H1 (cell line): ENCODE results near the gene LRBA. TPM values are rescaled to one million over a fixed set of nuclear protein-coding genes. Genes with fewer than 3 reads are reported as not detected.

Experiments used
- CTCF ChIA-PET: fragments of 300-600 bp; sonication (Branson Sonifier 250); formaldehyde crosslinking; loops from one replicate; lab custom pipeline; 2021; ENCODE audit not compliant: partially characterized antibody; lab: Charles Lee
- POLR2A ChIA-PET: fragments of 300-600 bp; sonication (Branson Sonifier 250); formaldehyde crosslinking; loops from one replicate; lab custom pipeline; 2021; ENCODE audit warnings: inconsistent platforms; ENCODE audit not compliant: partially characterized antibody; lab: Charles Lee
- DNase-seq, 2 experiments: peaks; one replicate each; pipeline versions ENCODE4 v3.0.0 to v3.0.0-alpha.2; 2010 to 2022; ENCODE audit warnings: low spot score in 2 of 2, low read depth in 1 of 2, mixed read lengths in 1 of 2
- FAIRE-seq: peaks from 2 replicates; lab custom pipeline; 2011; peaks lifted over from hg19 to GRCh38; lab: Jason Lieb, UNC
- H2AFZ ChIP-seq: 2 replicates; pipeline ENCODE4 v1.8.1; 2012; ENCODE audit warnings: low read length, inconsistent platforms
- H2AK5ac ChIP-seq: 2 replicates; pipeline ENCODE4 v1.6.1; 2013; ENCODE audit warnings: low read depth, low read length
- H2BK120ac ChIP-seq: replicated peaks from 2 replicates; pipeline ENCODE3; 2013; ENCODE audit warnings: low read depth, low read length, inconsistent platforms
- H2BK12ac ChIP-seq: 2 replicates; pipeline ENCODE4 v1.6.1; 2013; ENCODE audit warnings: low read depth, low read length
- H2BK15ac ChIP-seq: 2 replicates; pipeline ENCODE4 v1.6.1; 2013; ENCODE audit warnings: low read length
- H2BK20ac ChIP-seq: 2 replicates; pipeline ENCODE4 v1.6.1; 2013; ENCODE audit warnings: low read length
- H2BK5ac ChIP-seq: 2 replicates; pipeline ENCODE4 v1.6.1; 2013; ENCODE audit warnings: low read depth, low read length
- H3K14ac ChIP-seq: 2 replicates; pipeline ENCODE4 v1.6.1; 2013; ENCODE audit warnings: inconsistent platforms; ENCODE audit not compliant: insufficient read length
- H3K18ac ChIP-seq: 2 replicates; pipeline ENCODE4 v1.6.1; 2013; ENCODE audit warnings: low read length; ENCODE audit errors: extremely low read depth
- H3K23ac ChIP-seq: 2 replicates; pipeline ENCODE4 v1.6.1; 2013; ENCODE audit warnings: inconsistent platforms; ENCODE audit not compliant: insufficient read length
- H3K23me2 ChIP-seq: 2 replicates; pipeline ENCODE4 v1.6.1; 2013; ENCODE audit warnings: low read depth, low read length
- H3K27ac ChIP-seq: 2 replicates; pipeline ENCODE4 v1.6.1; 2011; ENCODE audit warnings: low read depth, low read length, inconsistent platforms
- H3K27me3 ChIP-seq, 4 experiments: replicated peaks in 1 of 4; 1 replicate in 1 of 4; 2 replicates in 3 of 4; pipeline versions ENCODE4 v1.6.1 to v1.8.1; 2011 to 2013; ENCODE audit warnings: low read length in 3 of 4, mild to moderate bottlenecking in 3 of 4, inconsistent platforms in 2 of 4, mixed read lengths in 2 of 4, moderate library complexity in 1 of 4; ENCODE audit not compliant: control insufficient read depth in 3 of 4, insufficient read depth in 3 of 4; ENCODE audit errors: extremely low read depth in 1 of 4
- H3K36me3 ChIP-seq, 4 experiments: 2 replicates each; pipeline versions ENCODE4 v1.6.1 to v1.8.1; 2011 to 2013; ENCODE audit warnings: mild to moderate bottlenecking in 4 of 4, low read length in 3 of 4, moderate library complexity in 2 of 4, control low read depth in 1 of 4, inconsistent platforms in 1 of 4; ENCODE audit not compliant: insufficient read depth in 4 of 4, control insufficient read depth in 2 of 4
- H3K4ac ChIP-seq: replicated peaks from 2 replicates; pipeline ENCODE3; 2013; ENCODE audit warnings: low read length, low read depth, mixed read lengths, inconsistent platforms; ENCODE audit not compliant: insufficient read length
- H3K4me1 ChIP-seq, 4 experiments: replicated peaks in 1 of 4; 1 replicate in 1 of 4; 2 replicates in 3 of 4; pipeline versions ENCODE4 v1.6.1 to v1.8.1; 2011 to 2013; ENCODE audit warnings: low read length in 3 of 4, inconsistent platforms in 2 of 4, mixed read lengths in 1 of 4; ENCODE audit not compliant: insufficient read depth in 4 of 4, control insufficient read depth in 3 of 4
- H3K4me2 ChIP-seq, 2 experiments: 2 replicates each; pipeline versions ENCODE4 v1.6.1 to v1.8.1; 2011 to 2013; ENCODE audit warnings: low read depth in 2 of 2, low read length in 2 of 2, control low read depth in 1 of 2, inconsistent platforms in 1 of 2, mild to moderate bottlenecking in 1 of 2; ENCODE audit not compliant: insufficient read depth in 1 of 2
- H3K4me3 ChIP-seq, 4 experiments: fragments of 200-600, 300-600 bp in 1 of 4; sonication (generic), shearing (Covaris generic), sonication (Bioruptor Twin) in 1 of 4; 2 replicates each; pipeline versions ENCODE4 v1.5.1 to v1.8.1; 2011 to 2016; ENCODE audit warnings: low read length in 4 of 4, low read depth in 3 of 4, control low read depth in 2 of 4, inconsistent platforms in 2 of 4, mild to moderate bottlenecking in 2 of 4, mixed read lengths in 1 of 4, moderate library complexity in 1 of 4; ENCODE audit not compliant: insufficient read depth in 2 of 4; ENCODE audit errors: extremely low read depth in 1 of 4
- H3K56ac ChIP-seq: replicated peaks from 2 replicates; pipeline ENCODE3; 2013; ENCODE audit warnings: low read depth, mild to moderate bottlenecking, mixed read lengths, low read length, inconsistent platforms; ENCODE audit not compliant: insufficient read length
- H3K79me1 ChIP-seq: 2 replicates; pipeline ENCODE4 v1.6.1; 2013; ENCODE audit warnings: low read depth, low read length, control low read depth
- H3K79me2 ChIP-seq, 2 experiments: 2 replicates each; pipeline versions ENCODE4 v1.6.1 to v1.8.1; 2012 to 2013; ENCODE audit warnings: low read length in 2 of 2, mild to moderate bottlenecking in 2 of 2, inconsistent platforms in 1 of 2; ENCODE audit not compliant: insufficient read depth in 2 of 2, control insufficient read depth in 1 of 2
- H3K9ac ChIP-seq, 4 experiments: replicated peaks in 1 of 4; 1 replicate in 1 of 4; 2 replicates in 3 of 4; pipeline versions ENCODE4 v1.6.1 to v1.8.1; 2011 to 2013; ENCODE audit warnings: low read depth in 3 of 4, low read length in 3 of 4, control low read depth in 2 of 4, mild to moderate bottlenecking in 2 of 4, moderate library complexity in 2 of 4, inconsistent platforms in 1 of 4; ENCODE audit errors: extremely low read depth in 1 of 4
- H3K9me3 ChIP-seq, 2 experiments: 2 replicates each; pipeline versions ENCODE4 v1.6.1 to v1.8.1; 2012 to 2013; ENCODE audit warnings: mild to moderate bottlenecking in 2 of 2, moderate library complexity in 2 of 2, control low read depth in 1 of 2, inconsistent platforms in 1 of 2, low read depth in 1 of 2, low read length in 1 of 2, mixed read lengths in 1 of 2; ENCODE audit not compliant: insufficient read depth in 2 of 2
- H4K20me1 ChIP-seq, 2 experiments: replicated peaks in 1 of 2; 2 replicates each; pipeline versions ENCODE3 to v1.8.1; 2011 to 2013; ENCODE audit warnings: inconsistent platforms in 2 of 2, low read length in 2 of 2, mild to moderate bottlenecking in 1 of 2; ENCODE audit not compliant: insufficient read depth in 2 of 2, control insufficient read depth in 1 of 2
- H4K5ac ChIP-seq: 2 replicates; pipeline ENCODE4 v1.6.1; 2013; ENCODE audit warnings: low read length, low read depth, mixed read lengths, inconsistent platforms; ENCODE audit not compliant: insufficient read length
- H4K8ac ChIP-seq: 2 replicates; pipeline ENCODE4 v1.8.0; 2013; ENCODE audit warnings: mild to moderate bottlenecking, moderate library complexity, low read length, inconsistent platforms; ENCODE audit not compliant: insufficient read depth; ENCODE audit errors: extremely low read depth
- H4K91ac ChIP-seq: replicated peaks from 2 replicates; pipeline ENCODE3; 2013; ENCODE audit warnings: low read length, mixed read lengths, inconsistent platforms; ENCODE audit not compliant: insufficient read length
- BACH1 ChIP-seq: IDR thresholded peaks from 2 replicates; pipeline ENCODE4 v1.6.1; 2012; ENCODE audit warnings: low read length, improper control_type of control experiment
- CBX8 ChIP-seq: fragments of 300-800, 300-1000 bp; sonication (generic); IDR thresholded peaks from 2 replicates; pipeline ENCODE4 v1.7.1; 2016; ENCODE audit warnings: low read depth, low read length, borderline replicate concordance
- RBBP5 ChIP-seq: IDR thresholded peaks from 2 replicates; pipeline ENCODE4 v1.7.1; 2012; ENCODE audit warnings: low read depth, mild to moderate bottlenecking, inconsistent platforms, low read length, moderate library complexity, borderline replicate concordance
- SP1 ChIP-seq: IDR thresholded peaks from 2 replicates; pipeline ENCODE4 v1.6.1; 2011; ENCODE audit warnings: low read depth, low read length
- TEAD4 ChIP-seq: IDR thresholded peaks from 2 replicates; pipeline ENCODE4 v1.6.1; 2012; ENCODE audit warnings: low read depth, low read length, inconsistent platforms, mixed read lengths
- WGBS, 2 experiments: shearing (Covaris generic) in 1 of 2; methylation state at CpG; one replicate each; pipeline versions ENCODE4 v1.1.6 to v1.1.7; 2013 to 2015; ENCODE audit warnings: low lambda C conversion rate in 2 of 2, mixed read lengths in 2 of 2, inconsistent platforms in 1 of 2, low coverage in 1 of 2, missing lambda C conversion rate in 1 of 2; ENCODE audit not compliant: insufficient replicate concordance in 2 of 2, insufficient coverage in 1 of 2, insufficient read length in 1 of 2; ENCODE audit errors: extremely low coverage in 1 of 2, missing lambda C conversion rate in 1 of 2; 5-methylcytosine and 5-hydroxymethylcytosine counted together
- polyA plus RNA-seq, 7 experiments: library from polyadenylated mRNA; depleted of rRNA in 3 of 7; stranded (reverse) in 5 of 7; unstranded in 2 of 7; fragments of >200 nt in 5 of 7; fragments of 200-250 nt in 2 of 7; gene quantifications; 1 replicate in 5 of 7; 2 replicates in 1 of 7; 4 replicates in 1 of 7; pipeline versions ENCODE4 v1.2.1 to v1.2.3, GENCODE V29; 2011 to 2013; ENCODE audit warnings: missing spikeins in 2 of 7, mixed read lengths in 2 of 7
- total RNA-seq: library from RNA; stranded (reverse); fragmentation: NEBNext Ultra II Directional; extraction: Animal tissue kit (Norgen Biotek cat#: 25700); gene quantifications from 2 replicates; pipeline ENCODE4 v1.2.1, GENCODE V29; 2021
- TF ChIP-seq, protein P1 (sequence below): IDR thresholded peaks from 2 replicates; pipeline ENCODE4 v1.6.1; 2012; ENCODE audit warnings: low read length, inconsistent platforms

LRBA gene
- total and polyA plus RNA-seq, 2 of the 8 experiments (the other 6 are each of a cell fraction or from before 2014, with no cell fraction given), result 54.6 to 83.2 TPM

GRCh38 chr4:150717952-150718351 lies 297.1 kb downstream of the LRBA start:
- Histone ChIP-seq H2AFZ (no peak overlapping the region), H3K36me3 (no peaks in the 10 kb centered on the region; a peak in 1 of 8 replicates), H3K4me2 (no peak overlapping the region), H4K91ac (no peak overlapping the region), H3K14ac (no peak overlapping the region), H3K23ac (no peak overlapping the region), H3K4me1 (no peaks in the 10 kb centered on the region), H3K79me2 (no peaks in the 10 kb centered on the region), H4K8ac (no peak overlapping the region), H2BK120ac (no peak overlapping the region), H3K56ac (no peak overlapping the region), H3K9me3 (no peaks in the 10 kb centered on the region), H3K27ac (no peak overlapping the region), H2AK5ac (no peak overlapping the region), H3K79me1 (no peaks in the 10 kb centered on the region), H2BK5ac (no peak overlapping the region), H3K4me3 (no peak overlapping the region), H4K20me1 (no peaks in the 10 kb centered on the region), H3K18ac (no peak overlapping the region), H2BK12ac (no peak overlapping the region), H3K23me2 (no peaks in the 10 kb centered on the region; the same call in 1 of the 2 replicates), H3K4ac (no peak overlapping the region), H3K9ac (no peak overlapping the region), H2BK15ac (no peak overlapping the region), H2BK20ac (no peak overlapping the region), H4K5ac (no peak overlapping the region), H3K27me3 (no peaks in the 10 kb centered on the region)
- DNase-seq, result no peak
- 93% methylated on average over 1 of the region's 1 CpG; no CpG with 5 or more reads in 1 of the 2 experiments for WGBS, 2 experiments
- CTCF ChIA-PET, result interaction anchor here (0.6 to 1.6 kb wide), 2 partner anchors 10 to 20 kb away, joined by 4 to 5 read pairs; no protein-coding TSS in a partner anchor
- POLR2A ChIA-PET, result no interaction called here
- no peak for TF ChIP-seq RBBP5
- TF ChIP-seq BACH1, result no peak
- no peak for TF ChIP-seq CBX8
- TF ChIP-seq SP1, result no peak
- TF ChIP-seq, protein P1, sequence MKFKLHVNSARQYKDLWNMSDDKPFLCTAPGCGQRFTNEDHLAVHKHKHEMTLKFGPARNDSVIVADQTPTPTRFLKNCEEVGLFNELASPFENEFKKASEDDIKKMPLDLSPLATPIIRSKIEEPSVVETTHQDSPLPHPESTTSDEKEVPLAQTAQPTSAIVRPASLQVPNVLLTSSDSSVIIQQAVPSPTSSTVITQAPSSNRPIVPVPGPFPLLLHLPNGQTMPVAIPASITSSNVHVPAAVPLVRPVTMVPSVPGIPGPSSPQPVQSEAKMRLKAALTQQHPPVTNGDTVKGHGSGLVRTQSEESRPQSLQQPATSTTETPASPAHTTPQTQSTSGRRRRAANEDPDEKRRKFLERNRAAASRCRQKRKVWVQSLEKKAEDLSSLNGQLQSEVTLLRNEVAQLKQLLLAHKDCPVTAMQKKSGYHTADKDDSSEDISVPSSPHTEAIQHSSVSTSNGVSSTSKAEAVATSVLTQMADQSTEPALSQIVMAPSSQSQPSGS, result no peak
- TF ChIP-seq TEAD4, result no peak
- FAIRE-seq, result no peak
